HG02571 (cell line): ENCODE results near the gene FOXA3.
A peak's percentile ranks its signal among the peaks of the same experiment; 100 is the strongest.
"Not testable (repeated sequence)": the region's sequence is repeated elsewhere in the genome, so short reads cannot be mapped to it uniquely, and the experiment has no call there.

ENCODE experiments used
- ATAC-seq: cut with Tn5 transposase; IDR thresholded peaks from one replicate; pipeline ENCODE4 v1.9.1; 2021; ENCODE audit warnings: mild to moderate bottlenecking, moderate library complexity; ENCODE audit not compliant: unreplicated experiment

The FOXA3 gene

GRCh38 chr19:45827459-45828093 is 36.5 kb upstream of the FOXA3 start:
- ATAC-seq = no peak

DNA sequence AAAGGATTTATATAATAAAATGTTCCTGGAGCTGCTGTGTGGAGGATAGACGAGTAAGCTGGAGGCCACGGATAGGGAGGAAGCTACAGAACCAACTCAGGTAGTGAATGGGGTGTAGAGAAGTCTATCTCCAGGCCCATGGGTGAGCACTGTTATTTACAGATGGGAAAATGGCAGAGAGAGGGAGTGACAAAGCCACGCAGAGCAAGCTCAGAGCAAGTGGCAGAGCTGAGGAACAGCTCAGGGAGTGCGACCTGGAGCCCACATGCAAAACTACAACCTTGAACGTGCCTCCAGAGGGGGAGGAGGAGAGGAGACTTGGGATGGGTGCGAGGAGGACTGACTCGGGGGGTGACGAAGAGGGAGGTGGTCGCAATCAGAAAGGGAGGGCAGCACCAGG is 35.6 kb upstream of the FOXA3 start:
- no peak for ATAC-seq

DNA sequence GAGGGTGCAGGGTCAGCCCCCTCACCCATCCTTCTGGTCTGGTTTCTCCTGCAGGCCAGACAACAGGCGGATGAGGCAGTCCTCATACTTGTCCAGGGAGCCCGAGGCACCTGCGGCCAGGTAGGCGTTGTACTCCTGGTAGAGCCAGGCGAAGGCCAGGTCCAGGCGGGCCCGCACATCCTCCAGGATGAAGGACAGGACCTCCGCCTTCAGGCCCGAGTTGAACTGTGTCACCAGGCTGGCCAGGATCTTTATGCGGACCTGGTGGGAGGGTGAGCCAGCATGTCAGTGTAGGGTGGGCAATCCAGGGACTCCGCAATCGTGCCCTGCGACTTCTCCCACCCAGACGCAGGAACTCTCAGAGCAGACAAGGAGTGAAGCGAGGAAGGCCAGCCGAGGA is 35.2 kb upstream of the FOXA3 start:
- ATAC-seq = no peak

DNA sequence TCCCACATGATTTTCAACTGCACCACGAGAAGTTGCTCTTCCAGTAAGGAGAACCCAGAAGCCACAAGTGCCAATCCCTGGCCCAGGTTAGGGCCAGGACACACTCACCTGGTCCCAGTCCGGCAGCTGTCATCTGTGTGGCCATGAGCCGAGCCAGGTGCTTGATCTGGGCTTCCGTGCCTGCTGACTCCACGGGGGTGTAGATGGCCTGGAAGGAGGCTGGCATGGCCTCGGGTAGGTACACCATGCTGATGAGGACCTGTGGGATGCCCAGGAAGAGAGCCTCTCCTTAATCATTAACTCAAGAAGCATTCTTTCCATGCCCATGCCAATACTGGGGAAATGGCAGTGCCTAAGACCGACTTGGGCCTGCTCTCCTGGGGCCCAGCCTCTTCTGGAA is 29.2 kb upstream of the FOXA3 start:
- no peak for ATAC-seq

DNA sequence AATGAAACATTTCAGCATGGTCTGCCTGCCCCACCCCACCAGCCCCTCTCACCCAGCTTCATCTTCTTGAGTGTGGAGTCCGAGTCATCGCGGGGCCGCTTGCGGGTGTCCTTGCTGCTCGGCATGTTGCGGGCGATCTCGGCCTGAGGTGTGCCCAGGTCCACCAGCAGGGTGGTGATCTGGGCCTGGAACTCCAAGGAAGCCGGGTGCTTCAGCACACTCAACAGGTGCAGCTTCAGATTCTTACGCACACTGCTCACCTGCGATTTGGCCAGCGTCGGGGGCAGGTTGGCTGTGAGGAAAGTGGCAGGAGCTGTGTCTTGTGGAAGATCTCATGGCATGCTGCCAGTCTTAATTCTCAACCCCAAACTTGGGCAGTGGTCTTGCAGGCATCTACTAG is 21.9 kb upstream of the FOXA3 start:
- ATAC-seq = no peak

DNA sequence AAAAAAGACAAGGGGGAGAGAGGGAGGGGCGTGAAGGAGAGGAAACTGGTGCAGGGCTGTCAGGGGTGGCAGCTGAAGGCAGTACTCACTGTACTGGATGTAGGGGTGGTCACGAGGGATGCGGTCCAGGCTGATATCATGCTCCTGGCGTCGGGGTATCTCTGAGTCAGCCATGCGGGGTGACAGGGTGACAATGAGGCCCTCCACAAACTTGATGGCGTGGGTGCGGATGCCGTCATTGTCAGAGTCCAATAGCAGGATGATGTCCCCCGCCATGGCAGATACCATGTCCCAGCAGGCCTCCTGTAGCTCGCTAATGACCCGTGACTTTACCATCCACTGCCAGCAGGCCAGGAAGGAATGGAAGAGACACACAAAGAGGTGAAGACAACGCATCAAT is 16.5 kb upstream of the FOXA3 start:
- no peak for ATAC-seq

DNA sequence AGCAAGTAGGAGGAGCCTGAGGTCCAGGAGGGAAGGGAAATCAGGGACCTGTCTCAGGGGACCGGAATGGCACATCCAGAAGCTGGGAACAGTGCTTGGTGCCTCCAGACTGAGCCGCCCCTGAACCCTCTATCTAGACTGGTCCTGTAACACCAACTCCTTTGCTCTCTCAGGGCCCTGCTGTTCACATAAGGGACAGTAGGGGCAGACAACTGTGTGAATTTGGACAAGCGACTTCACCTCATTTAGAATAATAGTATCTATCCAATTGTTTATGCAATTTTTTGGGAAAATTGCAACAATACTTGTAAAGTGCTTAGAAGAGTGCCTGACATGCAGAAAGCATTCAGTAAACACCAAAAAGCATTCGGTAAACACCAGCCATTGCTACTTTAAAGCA is 15.2 kb upstream of the FOXA3 start:
- no peak for ATAC-seq

DNA sequence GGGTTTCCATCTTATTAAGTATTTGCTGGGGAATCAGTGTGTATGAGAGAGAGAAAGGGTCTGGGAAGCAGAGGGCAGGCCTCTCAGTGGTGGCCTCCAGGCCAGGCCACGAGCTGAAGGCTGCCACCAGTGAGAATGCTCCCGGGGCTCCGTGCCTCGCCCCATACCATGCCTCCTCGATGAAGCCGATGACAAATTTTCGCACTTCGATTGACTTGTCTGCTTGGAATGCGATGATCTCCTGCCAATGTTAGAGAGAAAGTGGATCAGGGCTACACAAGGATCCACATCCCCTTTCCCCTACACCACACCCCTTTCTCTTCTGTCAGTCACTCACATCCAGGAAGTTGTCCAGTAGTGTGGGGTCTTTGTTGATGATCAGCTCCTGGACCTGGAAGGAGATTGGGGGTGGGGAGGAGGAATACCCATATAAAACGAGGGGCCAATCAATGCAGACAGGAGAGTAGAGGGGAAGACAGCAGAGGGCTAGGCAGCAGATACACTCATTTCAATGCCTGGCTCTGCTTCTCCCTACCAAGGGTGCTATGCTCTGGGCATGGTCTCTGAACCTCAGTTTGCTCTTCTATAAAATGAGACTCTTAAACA is 11.9 kb upstream of the FOXA3 start:
- no peak for ATAC-seq

DNA sequence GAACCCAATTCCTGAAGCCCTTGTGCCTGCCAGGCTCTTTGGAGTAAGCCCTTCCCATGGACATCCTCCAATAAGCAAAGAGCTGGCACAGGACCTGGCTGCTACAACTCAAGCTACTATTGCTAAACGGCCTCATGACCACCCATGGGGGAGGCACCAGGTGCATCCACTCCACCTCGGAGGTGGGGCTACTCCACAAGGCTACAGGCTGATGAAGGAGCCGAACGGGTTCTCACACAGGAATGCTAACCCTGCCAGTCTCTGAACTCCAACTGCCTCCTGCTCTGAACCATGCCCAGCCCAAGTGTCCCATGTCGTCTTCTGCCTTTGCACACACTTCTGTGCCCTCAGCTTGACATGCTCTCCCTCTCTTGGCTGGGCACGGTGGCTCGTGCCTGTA is 11.1 kb upstream of the FOXA3 start:
- ATAC-seq = no peak

DNA sequence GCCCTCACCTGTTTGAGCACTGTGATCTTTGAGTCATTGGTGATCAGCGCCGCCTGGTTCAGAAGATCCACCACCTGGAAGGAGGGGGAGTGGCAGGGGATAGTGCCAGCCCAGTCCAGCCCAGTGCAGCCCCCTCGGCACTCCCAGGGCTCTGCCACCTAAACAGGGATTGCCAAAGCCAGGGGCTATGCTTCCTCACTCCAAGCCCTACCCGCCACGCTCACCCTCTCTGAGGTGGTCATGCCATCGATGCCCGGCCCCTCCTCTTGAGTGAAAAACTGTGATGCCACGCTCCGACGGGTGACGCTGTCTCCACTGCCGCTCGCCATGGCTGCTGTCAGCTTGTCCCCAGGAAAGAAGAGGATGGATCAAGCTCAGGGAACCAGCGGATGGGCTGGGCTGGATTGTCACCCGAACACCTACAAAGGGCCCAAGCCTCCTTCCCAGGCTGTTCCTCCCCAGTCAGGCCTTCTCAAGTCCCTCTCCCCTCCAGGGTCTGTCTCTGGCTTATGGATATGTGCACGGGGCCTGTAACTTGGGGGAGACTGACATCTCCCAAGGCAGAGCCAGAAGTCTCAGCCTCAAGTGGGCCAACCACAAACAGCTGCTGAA is 9.9 kb upstream of the FOXA3 start:
- no peak for ATAC-seq

DNA sequence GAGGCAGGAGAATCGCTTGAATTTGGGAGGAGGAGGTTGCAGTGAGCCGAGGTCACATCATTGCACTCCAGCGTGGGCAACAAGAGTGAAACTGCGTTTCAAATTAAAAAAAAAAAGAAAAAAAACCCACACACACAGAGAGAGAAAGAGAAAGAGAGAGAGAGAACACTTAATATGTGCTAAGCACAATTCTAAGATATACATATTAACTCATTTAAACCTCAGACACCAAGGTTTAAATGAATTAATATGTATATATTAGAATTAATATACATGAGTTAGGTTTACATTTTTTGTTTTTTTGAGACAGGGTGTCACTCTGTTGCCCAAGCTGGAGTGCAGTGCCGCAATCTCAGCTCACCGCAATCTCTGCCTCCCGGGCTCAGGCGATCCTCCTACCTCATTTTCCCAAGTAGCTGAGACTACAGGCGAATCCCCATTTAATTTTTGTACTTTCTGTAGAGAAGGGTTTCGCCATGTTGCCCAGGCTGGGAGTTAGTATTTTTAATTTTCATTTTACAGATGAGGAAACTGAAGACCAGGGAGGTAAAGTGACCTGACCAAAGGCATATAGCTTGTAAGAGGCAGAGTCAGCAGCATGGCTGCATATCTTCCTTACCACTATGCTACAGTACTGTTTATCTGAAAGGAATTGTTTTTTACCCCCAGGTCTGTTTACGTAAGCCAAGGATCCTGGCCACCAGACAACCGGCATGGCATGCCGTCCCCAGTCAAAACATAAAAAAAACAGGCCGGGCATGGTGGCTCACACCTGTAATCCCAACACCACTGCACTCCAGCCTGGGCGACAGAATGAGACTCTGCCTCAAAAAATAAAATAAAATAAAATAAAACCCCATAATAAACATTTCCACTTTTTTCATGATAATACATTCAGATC is 3.5 kb upstream of the FOXA3 start:
- no peak for ATAC-seq

- ATAC-seq = no peak
Measured at GRCh38 chr19:45862271-45862563, 1.9 kb upstream of the FOXA3 start.

DNA sequence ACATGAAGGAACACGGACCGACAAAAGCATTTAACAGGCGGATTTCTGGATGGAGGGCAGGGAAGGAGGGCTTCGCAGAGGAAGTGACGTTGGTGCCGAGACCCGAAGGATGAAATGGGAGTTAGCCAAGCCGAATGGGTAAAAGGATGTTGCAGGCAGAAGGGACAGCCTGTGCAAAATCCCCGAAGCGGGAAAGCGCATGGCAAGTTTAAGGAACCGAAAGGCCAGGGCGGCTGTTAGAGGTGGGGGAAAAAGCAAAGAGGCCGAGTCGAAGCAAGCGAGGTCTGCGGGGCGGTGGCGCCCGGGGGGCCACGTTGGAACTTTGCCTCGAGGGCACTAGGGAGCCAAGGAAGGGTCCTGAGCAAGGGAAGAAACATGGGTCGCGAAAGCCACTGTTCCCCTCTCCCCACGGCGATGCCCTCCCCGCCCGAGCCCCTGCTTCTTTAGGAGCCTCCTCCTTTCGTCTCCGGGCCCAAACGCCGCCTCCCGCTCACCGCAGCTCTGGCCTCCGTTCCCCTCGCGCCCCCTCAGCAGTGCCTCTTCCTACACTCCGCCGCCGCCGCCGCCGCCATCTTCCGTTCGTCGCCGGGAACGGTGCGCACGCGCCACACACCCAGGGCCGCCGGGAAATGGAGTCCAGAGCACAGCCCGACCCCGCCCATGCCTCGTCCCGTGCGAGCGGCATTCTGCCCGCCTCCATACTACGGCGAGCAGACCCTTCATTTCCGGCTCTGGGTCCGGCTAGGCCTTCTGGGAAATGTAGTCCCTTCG is 1.4 kb upstream of the FOXA3 start, which contains the start of gene SYMPK:
Gene SYMPK, minus strand, starts transcription at position 584 of the 771 bp plus-strand sequence. CDS start 8,652 bp downstream, outside the sequence.
- ATAC-seq = peak; percentile 87

- ATAC-seq = no peak
Measured at GRCh38 chr19:45863335-45863839, 739 bp upstream of the FOXA3 start.

DNA sequence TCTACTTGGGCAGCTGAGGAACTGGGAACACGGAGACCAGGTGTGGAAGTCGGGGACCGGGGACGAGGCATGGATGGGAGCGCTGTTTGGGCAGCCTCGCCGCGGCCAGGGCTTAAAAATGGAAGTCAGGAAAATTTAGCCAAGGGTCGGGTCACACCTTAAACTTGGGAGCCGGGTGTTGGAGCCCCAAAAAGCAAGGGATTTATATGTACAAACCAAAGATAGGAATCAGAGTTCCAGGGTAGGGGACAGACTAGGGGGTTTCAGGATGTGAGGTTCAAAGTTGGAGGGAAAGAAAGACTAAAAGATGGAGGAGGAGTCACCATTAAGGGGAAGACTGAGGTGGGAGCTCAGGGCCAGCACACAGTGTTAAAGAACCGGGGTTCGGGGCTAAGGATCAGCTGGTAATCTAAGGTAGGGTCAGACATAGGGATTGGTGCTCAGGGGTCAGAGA is 530 bp downstream of the FOXA3 start:
- ATAC-seq = no peak

- no peak for ATAC-seq
Measured at GRCh38 chr19:45865269-45865948, 1.3 kb downstream of the FOXA3 start.

GRCh38 chr19:45866400-45867176 is 2.5 kb downstream of the FOXA3 start:
- ATAC-seq = no peak

DNA sequence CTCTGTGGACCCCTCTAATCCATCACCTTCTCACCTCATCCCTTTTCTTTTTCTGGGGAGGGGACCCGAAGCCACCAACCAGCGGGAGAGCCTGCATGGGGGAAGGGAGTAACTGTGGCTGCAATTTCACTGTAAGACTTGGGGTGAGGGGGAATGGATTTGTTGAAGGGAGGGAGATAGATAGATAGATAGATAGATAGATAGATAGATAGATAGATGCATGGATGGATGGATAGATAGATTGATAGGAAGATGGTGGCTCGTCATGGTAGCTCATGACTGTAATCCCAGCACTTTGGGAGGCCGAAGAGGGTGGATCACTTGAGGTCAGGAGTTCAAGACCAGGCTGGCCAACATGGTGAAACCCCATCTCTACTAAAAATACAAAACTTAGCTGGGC is 3.1 kb downstream of the FOXA3 start:
- not testable (repeated sequence) for ATAC-seq

DNA sequence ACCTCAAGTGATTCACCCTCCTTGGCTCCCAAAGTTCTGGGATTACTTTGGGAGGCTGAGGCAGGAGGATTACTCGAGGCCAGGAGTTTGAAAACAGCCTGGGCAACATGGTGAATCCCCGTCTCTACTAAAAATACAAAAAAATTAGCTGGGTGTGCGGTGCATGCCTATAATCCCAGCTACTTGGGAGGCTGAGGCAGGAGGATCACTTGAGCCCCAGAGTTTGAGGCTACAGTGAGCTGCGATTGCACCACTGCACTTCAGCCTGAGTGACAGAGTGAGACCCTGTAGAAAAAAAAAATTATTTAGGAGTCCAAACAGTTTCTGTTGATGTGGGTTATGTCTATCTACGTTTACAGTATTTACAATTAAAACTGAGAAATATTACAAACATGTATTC is 6.7 kb downstream of the FOXA3 start:
- ATAC-seq = no peak
